AG08395 (cell line): ENCODE measurements around the gene DUOX1.
"Not testable (repeated sequence)": the region's sequence is repeated elsewhere in the genome, so short reads cannot be mapped to it uniquely, and the experiment has no call there.

Experiments used
- DNase-seq: peaks from one replicate; pipeline ENCODE4 v3.0.0; 2012; ENCODE audit warnings: mixed read lengths, low spot score

The DUOX1 gene

GRCh38 chr15:45121706-45122417, 7.9 kb upstream of the DUOX1 start:
- DNase-seq, result peak; percentile 89

- no peak for DNase-seq
Observed at GRCh38 chr15:45122719-45123118, 7.1 kb upstream of the DUOX1 start.

GRCh38 chr15:45123397-45123796, 6.4 kb upstream of the DUOX1 start:
- DNase-seq, result no peak

GRCh38 chr15:45126535-45127158, 3.1 kb upstream of the DUOX1 start:
- DNase-seq, result no peak

- DNase-seq, result no peak
Observed at GRCh38 chr15:45128971-45129639, 689 bp upstream of the DUOX1 start.

GRCh38 chr15:45130291-45131000, 652 bp downstream of the DUOX1 start:
- DNase-seq, result no peak

GRCh38 chr15:45131510-45131909, 1.7 kb downstream of the DUOX1 start:
- no peak for DNase-seq

- DNase-seq, result no peak
Observed at GRCh38 chr15:45132844-45133560, 3.2 kb downstream of the DUOX1 start.

- DNase-seq, result no peak
Observed at GRCh38 chr15:45133561-45133920, 3.7 kb downstream of the DUOX1 start.

- DNase-seq, result no peak
Observed at GRCh38 chr15:45134046-45134445, 4.3 kb downstream of the DUOX1 start.

- DNase-seq, result no peak
Observed at GRCh38 chr15:45134682-45135604, 5.1 kb downstream of the DUOX1 start.

- DNase-seq, result not testable (repeated sequence)
Observed at GRCh38 chr15:45135705-45136377, 6.0 kb downstream of the DUOX1 start.

- DNase-seq, result no peak
Observed at GRCh38 chr15:45136378-45136764, 6.6 kb downstream of the DUOX1 start.

GRCh38 chr15:45137703-45138102, 7.9 kb downstream of the DUOX1 start:
- DNase-seq, result no peak

- no peak for DNase-seq
Observed at GRCh38 chr15:45138814-45139765, 9.3 kb downstream of the DUOX1 start.

- no peak for DNase-seq
Observed at GRCh38 chr15:45139770-45140169, 10.0 kb downstream of the DUOX1 start.

- no peak for DNase-seq
Observed at GRCh38 chr15:45140557-45141250, 10.9 kb downstream of the DUOX1 start.

- no peak for DNase-seq
Observed at GRCh38 chr15:45141386-45141785, 11.6 kb downstream of the DUOX1 start.

GRCh38 chr15:45143056-45143455, 13.3 kb downstream of the DUOX1 start:
- DNase-seq, result no peak
